Measurements from ENCODE around the gene ZNF484. TPM values are rescaled to one million over a fixed set of nuclear protein-coding genes. Genes with fewer than 3 reads are reported as not detected.
"Not testable (repeated sequence)": the region's sequence is repeated elsewhere in the genome, so short reads cannot be mapped to it uniquely, and the experiment has no call there.

Gene ZNF484
- total and polyA plus RNA-seq, 2 experiments from 2014 or later: 3.1 to 6.9 TPM

- Histone ChIP-seq H3K4me2 (ENCODE audit: unreplicated experiment) (no peak overlapping the region), H3K27me3 (replicated peaks; ENCODE audit: insufficient read depth) (peaks cover 9% of the 10 kb centered on the region), H3K9me2 (ENCODE audit: insufficient read depth) (no peaks in the 10 kb centered on the region), H3K9ac (no peak overlapping the region), H3K9me3 (ENCODE audit: low read depth) (no peaks in the 10 kb centered on the region), H4K20me1 (ENCODE audit: insufficient read depth) (no peaks in the 10 kb centered on the region), H3K27ac (no peak overlapping the region), H3K79me2 (ENCODE audit: insufficient read depth) (no peaks in the 10 kb centered on the region), H2AFZ (no peak overlapping the region), H3K4me3 (no peak overlapping the region), H3F3A (ENCODE audit: insufficient read depth) (no peaks in the 10 kb centered on the region; the same call in 1 of the 2 replicates), H3K4me1 (ENCODE audit: insufficient read depth) (no peaks in the 10 kb centered on the region), H3K36me3 (ENCODE audit: low read depth) (no peaks in the 10 kb centered on the region)
- in situ Hi-C loops (cut with MboI): no loop called here
- TF ChIP-seq EZH2 (IDR thresholded peaks at IDR 0.05; ENCODE audit: insufficient read depth, poor library complexity, severe bottlenecking): no peak
- no peak for TF ChIP-seq EZH2phosphoT487 (IDR thresholded peaks at IDR 0.05; ENCODE audit: insufficient read depth, low read depth)
- DNase-seq: no peak
- WGBS, 2 experiments (ENCODE audit: low coverage in 1 of 2, low lambda C conversion rate in 2 of 2, missing lambda C conversion rate in 2 of 2): 77 to 83% methylated on average over 3 of the region's 3 CpGs
Measured at GRCh38 chr9:92820964-92821363, 56.9 kb downstream of the ZNF484 start.

- H3K9me3 ChIP-seq (ENCODE audit: low read depth); H3K9ac ChIP-seq; H3K27ac ChIP-seq; H3F3A ChIP-seq (ENCODE audit: insufficient read depth); H3K79me2 ChIP-seq (ENCODE audit: insufficient read depth); H2AFZ ChIP-seq; H3K9me2 ChIP-seq (ENCODE audit: insufficient read depth); H3K4me2 ChIP-seq (ENCODE audit: unreplicated experiment); H4K20me1 ChIP-seq (ENCODE audit: insufficient read depth); H3K4me3 ChIP-seq; H3K4me1 ChIP-seq (ENCODE audit: insufficient read depth); H3K36me3 ChIP-seq (ENCODE audit: low read depth); in situ Hi-C loops (cut with MboI): not testable (repeated sequence)
- peaks cover 19% of the 10 kb centered on the region for H3K27me3 ChIP-seq (replicated peaks; ENCODE audit: insufficient read depth)
- WGBS, 2 experiments (ENCODE audit: low coverage in 1 of 2, low lambda C conversion rate in 2 of 2, missing lambda C conversion rate in 2 of 2): 13 to 53% methylated on average over 1 of the region's 1 CpG
- DNase-seq: peak; percentile 55
Measured at GRCh38 chr9:92819898-92820297, 57.9 kb downstream of the ZNF484 start.

GRCh38 chr9:92809629-92810326 lies 68.1 kb downstream of the ZNF484 start:
- H2AFZ ChIP-seq; H4K20me1 ChIP-seq (ENCODE audit: insufficient read depth); H3K79me2 ChIP-seq (ENCODE audit: insufficient read depth); H3K27ac ChIP-seq; H3K36me3 ChIP-seq (ENCODE audit: low read depth); in situ Hi-C loops (cut with MboI); H3K4me1 ChIP-seq (ENCODE audit: insufficient read depth); H3K4me3 ChIP-seq; H3K9me3 ChIP-seq (ENCODE audit: low read depth); H3K9me2 ChIP-seq (ENCODE audit: insufficient read depth); H3K9ac ChIP-seq; DNase-seq; H3F3A ChIP-seq (ENCODE audit: insufficient read depth): not testable (repeated sequence)
- 8 to 10% methylated on average over 29 to 32 of the region's 34 CpGs for WGBS, 2 experiments (ENCODE audit: low coverage in 1 of 2, low lambda C conversion rate in 2 of 2, missing lambda C conversion rate in 2 of 2)
- Histone ChIP-seq H3K27me3 (replicated peaks; ENCODE audit: insufficient read depth) (peaks cover 98% of the 10 kb centered on the region), H3K4me2 (ENCODE audit: unreplicated experiment) (peak overlapping the region; percentile 65)
- TF ChIP-seq EZH2 (IDR thresholded peaks at IDR 0.05; ENCODE audit: insufficient read depth, poor library complexity, severe bottlenecking): peak; percentile 68

GRCh38 chr9:92808726-92809451 lies 68.9 kb downstream of the ZNF484 start:
- Histone ChIP-seq H3K9ac (no peak overlapping the region), H3K4me3 (peak overlapping the region; percentile 45), H3K36me3 (ENCODE audit: low read depth) (no peaks in the 10 kb centered on the region), H3K27me3 (replicated peaks; ENCODE audit: insufficient read depth) (peaks cover 96% of the 10 kb centered on the region), H2AFZ (peak overlapping the region; percentile 66), H3K9me2 (ENCODE audit: insufficient read depth) (no peaks in the 10 kb centered on the region), H3F3A (ENCODE audit: insufficient read depth) (no peaks in the 10 kb centered on the region), H3K79me2 (ENCODE audit: insufficient read depth) (no peaks in the 10 kb centered on the region), H4K20me1 (ENCODE audit: insufficient read depth) (no peaks in the 10 kb centered on the region), H3K27ac (no peak overlapping the region), H3K4me1 (ENCODE audit: insufficient read depth) (no peaks in the 10 kb centered on the region), H3K4me2 (ENCODE audit: unreplicated experiment) (peak overlapping the region; percentile 65), H3K9me3 (ENCODE audit: low read depth) (no peaks in the 10 kb centered on the region)
- peak; percentile 71; the same call in 1 of the 2 replicates for TF ChIP-seq EZH2phosphoT487 (IDR thresholded peaks at IDR 0.05; ENCODE audit: insufficient read depth, low read depth)
- TF ChIP-seq EZH2 (IDR thresholded peaks at IDR 0.05; ENCODE audit: insufficient read depth, poor library complexity, severe bottlenecking): no peak
- DNase-seq: peak; percentile 90
- 5 to 9% methylated on average over 58 to 60 of the region's 60 CpGs for WGBS, 2 experiments (ENCODE audit: low coverage in 1 of 2, low lambda C conversion rate in 2 of 2, missing lambda C conversion rate in 2 of 2)
- in situ Hi-C loops (cut with MboI): no loop called here

Measured in GM23248 (cell line).